Activated naive CD4-positive, alpha-beta T cell treated with anti-CD3 and anti-CD28 coated beads, Interleukin-2, amount 10 ng/mL, durations not matched to agents 7 days and 5 days (primary cell): ENCODE results near the gene PDPR.
"Not testable (repeated sequence)": the region's sequence is repeated elsewhere in the genome, so short reads cannot be mapped to it uniquely, and the experiment has no call there.

ENCODE experiments used
- CTCF ChIA-PET: fragments of 350-600 bp; sonication (Branson Sonifier 250); formaldehyde crosslinking; loops from one replicate; lab custom pipeline; 2021; ENCODE audit warnings: antibody characterized with exemption; lab: Charles Lee
- DNase-seq: peaks from one replicate; pipeline ENCODE4 v3.0.0-alpha.2; 2020
- H3K27ac Mint-ChIP-seq: one replicate; pipeline ENCODE4 v1.8.0; 2021; ENCODE audit warnings: mild to moderate bottlenecking, moderate library complexity, mixed read lengths
- H3K27me3 Mint-ChIP-seq: one replicate; pipeline ENCODE4 v1.8.0; 2021; ENCODE audit warnings: mild to moderate bottlenecking, mixed read lengths
- H3K36me3 Mint-ChIP-seq: one replicate; pipeline ENCODE4 v1.8.0; 2021; ENCODE audit warnings: mixed read lengths
- H3K4me1 Mint-ChIP-seq: one replicate; pipeline ENCODE4 v1.8.0; 2021; ENCODE audit warnings: mixed read lengths
- H3K4me3 Mint-ChIP-seq: one replicate; pipeline ENCODE4 v1.8.0; 2021; ENCODE audit warnings: mild to moderate bottlenecking, moderate library complexity, mixed read lengths
- H3K9me3 Mint-ChIP-seq: one replicate; pipeline ENCODE4 v1.8.0; 2021; ENCODE audit warnings: mixed read lengths

PDPR gene

GRCh38 chr16:70162041-70162451 lies 47.9 kb downstream of the PDPR start:
- CTCF ChIA-PET, result interaction anchor here (1.9 kb wide), 1 partner anchor 9 kb away, joined by 5 read pairs; no protein-coding TSS in a partner anchor
- H3K4me3 Mint-ChIP-seq, result no peak overlapping the region
- no peak overlapping the region for H3K27ac Mint-ChIP-seq
- no peaks in the 10 kb centered on the region for H3K4me1 Mint-ChIP-seq
- DNase-seq, result no peak
- H3K9me3 Mint-ChIP-seq, result no peaks in the 10 kb centered on the region
- no peaks in the 10 kb centered on the region for H3K27me3 Mint-ChIP-seq
- peaks cover 7% of the 10 kb centered on the region for H3K36me3 Mint-ChIP-seq

DNA sequence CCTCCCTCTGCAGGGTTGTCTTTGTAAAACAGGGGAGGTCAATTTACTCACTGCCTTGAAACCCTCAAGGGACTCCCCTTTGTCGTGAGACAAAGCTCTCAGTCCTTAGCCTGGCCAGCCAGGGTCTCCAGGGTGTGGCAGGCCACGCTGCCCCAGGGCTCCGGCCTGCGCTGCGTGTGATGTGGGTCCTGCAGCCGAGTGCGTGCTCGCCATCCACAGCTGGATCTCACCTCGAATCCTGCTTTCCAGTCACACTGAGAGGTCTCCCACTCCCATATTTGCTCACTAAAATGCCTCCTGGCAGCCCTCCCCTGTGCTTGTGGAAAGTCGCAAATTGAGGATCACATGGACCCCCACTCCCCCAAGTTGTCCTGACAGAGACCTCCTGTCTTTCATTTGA lies 49.5 kb downstream of the PDPR start:
- H3K9me3 Mint-ChIP-seq, result no peaks in the 10 kb centered on the region
- H3K27me3 Mint-ChIP-seq, result no peaks in the 10 kb centered on the region
- no peak overlapping the region for H3K27ac Mint-ChIP-seq
- CTCF ChIA-PET, result no interaction called here
- H3K36me3 Mint-ChIP-seq, result no peaks in the 10 kb centered on the region
- H3K4me1 Mint-ChIP-seq, result no peaks in the 10 kb centered on the region
- no peak overlapping the region for H3K4me3 Mint-ChIP-seq
- no peak for DNase-seq

- DNase-seq, H3K4me1 Mint-ChIP-seq, H3K27ac Mint-ChIP-seq, H3K4me3 Mint-ChIP-seq, H3K27me3 Mint-ChIP-seq, H3K9me3 Mint-ChIP-seq, H3K36me3 Mint-ChIP-seq, CTCF ChIA-PET: not testable (repeated sequence)
Measured at GRCh38 chr16:70166688-70167087, 52.6 kb downstream of the PDPR start.

DNA sequence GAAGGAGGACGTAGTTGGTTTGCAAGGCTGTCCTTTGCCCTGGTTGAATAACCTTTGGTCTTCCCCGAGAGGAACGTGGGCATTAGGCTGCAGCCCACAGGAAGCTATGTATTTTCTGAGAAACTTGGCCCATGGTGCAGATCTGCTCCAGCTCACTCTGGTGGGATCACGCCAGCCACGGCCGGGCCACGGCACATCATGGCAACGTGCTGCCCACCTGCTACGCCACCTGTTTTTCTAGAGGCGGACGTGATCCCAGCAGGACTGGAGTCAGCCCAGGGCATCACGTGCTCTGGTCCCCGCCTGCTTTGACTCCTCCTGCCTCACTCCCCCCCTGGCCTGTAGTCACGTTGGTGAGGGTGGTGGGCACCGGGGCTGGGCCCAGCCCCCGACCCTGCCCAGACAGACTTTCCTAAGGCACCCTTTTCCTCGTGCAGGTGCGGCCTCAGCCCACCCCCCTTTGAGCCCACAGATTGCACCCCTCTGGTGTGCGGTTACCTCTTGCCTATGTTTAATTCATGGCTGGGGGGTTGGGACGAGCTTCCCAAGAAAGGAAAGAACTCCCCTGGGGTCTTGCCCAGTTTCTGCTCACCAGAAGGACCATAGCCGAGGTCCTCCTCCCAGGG lies 59.2 kb downstream of the PDPR start, which contains the start of gene CLEC18C:
CLEC18C (plus strand) TSS at position 576 of the 626 bp plus-strand sequence. CDS start 492 bp downstream, outside the sequence.
- H3K27me3 Mint-ChIP-seq, H3K27ac Mint-ChIP-seq, H3K4me3 Mint-ChIP-seq, H3K9me3 Mint-ChIP-seq, H3K4me1 Mint-ChIP-seq, H3K36me3 Mint-ChIP-seq, DNase-seq, CTCF ChIA-PET: not testable (repeated sequence)

- H3K4me1 Mint-ChIP-seq, CTCF ChIA-PET, H3K9me3 Mint-ChIP-seq, DNase-seq, H3K27ac Mint-ChIP-seq, H3K27me3 Mint-ChIP-seq, H3K36me3 Mint-ChIP-seq, H3K4me3 Mint-ChIP-seq: not testable (repeated sequence)
Measured at GRCh38 chr16:70173916-70174315, 59.8 kb downstream of the PDPR start.

DNA sequence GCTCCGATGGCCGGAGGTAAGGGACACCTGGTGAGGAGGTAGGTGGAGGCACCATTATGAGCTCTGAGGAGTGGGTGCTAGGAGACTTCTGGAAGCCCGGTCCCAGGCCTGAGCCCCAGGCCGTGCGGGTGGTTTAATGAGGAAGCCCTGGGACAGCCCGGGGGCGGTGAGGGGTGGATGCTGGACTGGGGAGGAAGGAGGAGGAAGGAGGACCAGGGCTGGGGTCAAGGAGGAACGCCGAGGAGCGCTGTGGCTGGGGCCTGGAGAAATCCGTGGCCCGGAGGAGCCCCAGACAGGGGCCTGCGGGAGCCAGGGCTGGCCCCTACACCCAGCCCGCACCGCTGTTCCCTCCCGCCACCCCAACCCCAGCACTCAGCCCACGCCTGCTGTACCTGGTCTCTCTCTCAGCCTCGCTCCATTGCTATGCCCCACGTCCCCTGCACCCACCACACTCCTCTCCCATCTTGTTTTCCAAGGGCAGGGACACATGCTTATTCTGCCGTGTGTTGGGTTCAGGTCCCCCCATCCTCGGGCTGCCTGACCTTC lies 60.3 kb downstream of the PDPR start:
- H3K4me3 Mint-ChIP-seq, CTCF ChIA-PET, H3K4me1 Mint-ChIP-seq, DNase-seq, H3K9me3 Mint-ChIP-seq, H3K27ac Mint-ChIP-seq, H3K36me3 Mint-ChIP-seq, H3K27me3 Mint-ChIP-seq: not testable (repeated sequence)

DNA sequence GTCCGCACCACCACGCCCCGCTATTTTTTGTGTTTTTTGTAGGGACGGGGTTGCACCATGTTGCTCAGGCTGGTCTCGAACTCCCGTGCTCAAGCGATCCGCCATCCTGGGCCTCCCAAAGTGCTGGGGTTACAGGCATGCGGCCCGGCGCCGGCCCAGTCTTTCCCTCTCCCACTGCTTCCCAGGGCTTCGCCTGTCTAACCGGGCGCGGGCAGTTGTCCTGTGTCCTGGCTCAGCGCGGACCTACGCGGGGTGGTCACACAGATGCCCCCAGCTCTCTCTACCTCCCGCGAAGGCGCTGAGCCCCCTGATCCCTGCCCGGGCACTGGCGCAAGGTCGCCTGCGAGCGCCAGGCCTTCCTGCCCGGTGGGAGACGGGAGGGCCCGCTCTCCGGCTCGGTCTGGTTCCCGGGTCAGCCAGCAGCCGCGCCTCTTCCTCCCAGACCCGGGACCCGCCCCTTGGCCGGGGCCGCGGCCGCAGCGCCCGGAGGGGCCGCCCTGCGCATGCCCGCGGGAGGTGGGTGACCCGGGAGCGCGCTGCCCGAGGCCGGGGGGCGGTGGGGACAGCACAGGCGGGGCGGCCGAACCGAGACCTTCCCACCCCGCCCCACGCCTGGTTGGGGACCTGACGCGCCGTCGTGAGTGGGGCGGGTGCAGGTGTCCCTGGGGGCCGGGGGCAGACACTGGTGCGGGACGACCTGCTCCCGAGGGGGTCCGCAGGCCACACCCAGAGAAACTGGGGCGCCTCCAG lies 73.9 kb downstream of the PDPR start:
- H3K27ac Mint-ChIP-seq, H3K4me3 Mint-ChIP-seq, CTCF ChIA-PET, H3K9me3 Mint-ChIP-seq, DNase-seq, H3K4me1 Mint-ChIP-seq, H3K36me3 Mint-ChIP-seq: not testable (repeated sequence)
- peaks cover 13% of the 10 kb centered on the region for H3K27me3 Mint-ChIP-seq

DNA sequence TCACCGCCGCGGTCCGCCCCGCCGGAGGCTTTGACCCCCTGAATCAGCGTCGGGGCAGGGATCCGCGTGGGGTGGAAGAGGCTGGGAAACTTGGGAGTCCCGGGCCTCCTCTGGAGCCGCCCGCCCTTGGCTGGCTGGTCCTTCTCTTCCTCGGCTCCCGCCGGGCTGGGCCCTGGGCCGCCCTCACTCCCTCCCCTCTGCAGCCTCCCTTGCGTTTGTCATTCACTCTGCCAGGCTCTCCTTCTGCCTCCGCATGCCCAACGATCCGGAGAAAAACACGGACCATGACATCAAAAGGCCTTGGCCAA lies 74.4 kb downstream of the PDPR start:
- H3K27ac Mint-ChIP-seq, H3K36me3 Mint-ChIP-seq, H3K4me3 Mint-ChIP-seq, CTCF ChIA-PET, H3K4me1 Mint-ChIP-seq, H3K9me3 Mint-ChIP-seq, DNase-seq: not testable (repeated sequence)
- H3K27me3 Mint-ChIP-seq, result peaks cover 13% of the 10 kb centered on the region

- H3K4me3 Mint-ChIP-seq, H3K27ac Mint-ChIP-seq, CTCF ChIA-PET, DNase-seq, H3K4me1 Mint-ChIP-seq, H3K36me3 Mint-ChIP-seq, H3K9me3 Mint-ChIP-seq: not testable (repeated sequence)
- peaks cover 13% of the 10 kb centered on the region for H3K27me3 Mint-ChIP-seq
Measured at GRCh38 chr16:70190574-70190973, 76.4 kb downstream of the PDPR start.

DNA sequence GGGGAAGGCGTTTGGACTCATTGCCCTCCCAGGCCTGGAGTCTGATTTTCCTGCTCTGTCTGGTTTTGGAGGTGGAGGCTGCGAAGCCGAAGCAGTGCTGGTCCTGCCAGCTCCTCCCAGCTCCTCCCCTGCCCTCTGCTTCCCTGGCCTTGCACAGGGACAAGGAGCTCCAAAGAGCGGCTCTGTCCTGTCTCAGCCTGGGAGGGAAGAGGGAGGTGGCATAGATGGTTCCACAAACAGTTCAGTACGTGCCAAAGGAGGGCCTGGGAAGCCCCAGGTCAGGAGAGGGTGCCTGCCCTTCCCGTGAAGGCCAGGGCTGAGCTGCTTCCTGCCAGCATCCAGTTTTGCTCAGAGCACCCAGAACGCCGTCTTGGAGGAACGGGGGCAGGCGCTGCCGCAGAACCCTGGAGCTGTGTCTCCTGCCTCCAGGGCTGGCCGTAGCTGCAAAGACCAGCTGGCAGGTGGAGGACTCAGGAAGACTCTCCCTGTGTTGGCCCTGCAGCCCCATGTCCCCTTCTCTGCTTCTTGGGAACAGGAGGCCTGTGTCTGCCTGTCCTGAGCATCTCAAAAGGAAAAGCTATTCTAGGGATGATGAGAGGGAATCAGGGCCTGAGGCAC lies 82.7 kb downstream of the PDPR start:
- H3K27ac Mint-ChIP-seq, H3K36me3 Mint-ChIP-seq, H3K27me3 Mint-ChIP-seq, CTCF ChIA-PET, H3K4me1 Mint-ChIP-seq, H3K4me3 Mint-ChIP-seq, DNase-seq, H3K9me3 Mint-ChIP-seq: not testable (repeated sequence)

DNA sequence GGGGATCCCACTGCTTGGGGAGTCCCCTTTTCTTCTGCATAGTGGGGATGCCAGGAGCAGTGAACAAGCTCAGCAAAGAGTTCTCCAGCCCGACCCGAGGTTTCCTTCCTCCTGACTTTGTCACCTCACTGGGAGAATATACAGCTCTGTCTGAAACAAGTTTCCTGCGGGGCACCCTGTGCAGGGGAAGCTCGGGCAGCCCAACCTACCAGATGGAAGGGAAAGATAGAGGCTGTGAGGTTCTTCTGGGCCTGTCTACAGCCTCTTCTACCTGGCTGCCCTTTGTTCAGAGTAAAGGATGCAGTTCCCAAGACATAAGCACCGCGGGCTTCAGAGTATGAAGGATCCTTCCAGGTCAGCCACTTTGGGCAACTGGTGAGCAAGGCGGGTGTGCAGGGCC lies 83.5 kb downstream of the PDPR start:
- H3K27ac Mint-ChIP-seq, result not testable (repeated sequence)

DNA sequence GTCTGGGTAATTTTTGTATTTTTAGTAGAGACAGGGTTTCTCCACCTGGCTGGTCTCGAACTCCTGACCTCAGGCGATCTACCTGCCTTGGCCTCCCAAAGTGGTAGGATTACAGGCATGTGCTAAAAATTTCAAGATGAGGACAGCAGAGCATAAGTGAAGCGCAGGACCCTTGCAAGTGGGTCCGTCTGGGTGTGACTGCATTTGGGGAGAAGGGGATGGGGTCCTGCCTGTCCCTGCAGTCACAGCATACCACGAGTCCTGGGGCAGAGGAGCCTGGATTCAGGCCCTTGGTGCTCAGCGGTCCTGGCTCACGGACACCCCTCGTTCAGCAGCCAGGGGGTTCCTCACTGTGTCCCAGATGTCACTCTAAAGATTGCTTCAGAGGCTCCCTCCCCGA lies 84.1 kb downstream of the PDPR start:
- H3K36me3 Mint-ChIP-seq, H3K4me3 Mint-ChIP-seq, CTCF ChIA-PET, DNase-seq, H3K9me3 Mint-ChIP-seq, H3K27ac Mint-ChIP-seq, H3K27me3 Mint-ChIP-seq, H3K4me1 Mint-ChIP-seq: not testable (repeated sequence)

More for the DNA sequence above, 83.5 kb downstream of the PDPR start:
- CTCF ChIA-PET, H3K4me3 Mint-ChIP-seq, H3K36me3 Mint-ChIP-seq, H3K9me3 Mint-ChIP-seq, H3K4me1 Mint-ChIP-seq, DNase-seq, H3K27me3 Mint-ChIP-seq: not testable (repeated sequence)

DNA sequence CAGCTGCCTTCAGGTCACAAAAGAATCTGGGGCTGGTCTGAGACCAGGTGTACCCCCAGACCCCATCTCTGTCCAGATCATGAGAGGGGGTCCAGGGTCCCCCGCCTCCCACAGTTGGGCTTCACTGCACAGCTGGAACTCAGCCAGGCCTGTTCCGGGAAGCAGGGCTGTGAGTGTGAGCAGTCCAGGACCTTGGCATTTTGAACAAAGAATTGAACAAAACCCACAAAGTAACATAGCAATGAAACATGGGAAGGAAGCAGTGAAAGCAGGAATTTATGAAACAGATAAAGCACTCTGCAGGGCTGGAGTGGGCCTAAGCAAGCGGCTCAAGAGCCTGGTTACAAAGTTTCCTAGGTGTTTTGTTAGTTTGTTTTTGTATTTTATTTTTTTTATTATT lies 84.5 kb downstream of the PDPR start:
- H3K27ac Mint-ChIP-seq, H3K4me3 Mint-ChIP-seq, DNase-seq, CTCF ChIA-PET, H3K27me3 Mint-ChIP-seq, H3K4me1 Mint-ChIP-seq, H3K9me3 Mint-ChIP-seq, H3K36me3 Mint-ChIP-seq: not testable (repeated sequence)

DNA sequence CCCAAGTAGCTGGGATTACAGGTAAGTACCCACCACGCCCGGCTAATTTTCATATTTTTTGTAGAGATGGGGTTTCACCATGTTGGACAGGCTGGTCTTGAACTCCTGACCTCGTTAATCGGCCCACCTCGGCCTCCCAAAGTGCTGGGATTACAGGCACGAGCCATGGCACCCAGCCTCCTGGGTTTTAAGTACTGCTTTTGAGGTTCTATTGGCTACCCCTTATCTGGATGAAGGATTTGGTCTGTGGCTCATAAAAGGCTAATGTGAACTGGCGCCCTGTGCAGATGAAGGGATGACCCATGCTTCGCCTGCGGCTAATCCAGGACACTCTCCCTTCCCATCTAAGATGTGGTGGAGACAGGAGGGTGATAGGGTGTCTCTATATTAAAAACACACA lies 85.0 kb downstream of the PDPR start:
- H3K9me3 Mint-ChIP-seq, H3K27me3 Mint-ChIP-seq, H3K27ac Mint-ChIP-seq, CTCF ChIA-PET, DNase-seq, H3K4me3 Mint-ChIP-seq, H3K36me3 Mint-ChIP-seq, H3K4me1 Mint-ChIP-seq: not testable (repeated sequence)

- DNase-seq, H3K4me1 Mint-ChIP-seq, H3K4me3 Mint-ChIP-seq, H3K27ac Mint-ChIP-seq, H3K27me3 Mint-ChIP-seq, CTCF ChIA-PET, H3K9me3 Mint-ChIP-seq, H3K36me3 Mint-ChIP-seq: not testable (repeated sequence)
Measured at GRCh38 chr16:70200063-70200462, 85.9 kb downstream of the PDPR start.
